ENCODE data around the gene RGS19.

RGS19 gene

DNA sequence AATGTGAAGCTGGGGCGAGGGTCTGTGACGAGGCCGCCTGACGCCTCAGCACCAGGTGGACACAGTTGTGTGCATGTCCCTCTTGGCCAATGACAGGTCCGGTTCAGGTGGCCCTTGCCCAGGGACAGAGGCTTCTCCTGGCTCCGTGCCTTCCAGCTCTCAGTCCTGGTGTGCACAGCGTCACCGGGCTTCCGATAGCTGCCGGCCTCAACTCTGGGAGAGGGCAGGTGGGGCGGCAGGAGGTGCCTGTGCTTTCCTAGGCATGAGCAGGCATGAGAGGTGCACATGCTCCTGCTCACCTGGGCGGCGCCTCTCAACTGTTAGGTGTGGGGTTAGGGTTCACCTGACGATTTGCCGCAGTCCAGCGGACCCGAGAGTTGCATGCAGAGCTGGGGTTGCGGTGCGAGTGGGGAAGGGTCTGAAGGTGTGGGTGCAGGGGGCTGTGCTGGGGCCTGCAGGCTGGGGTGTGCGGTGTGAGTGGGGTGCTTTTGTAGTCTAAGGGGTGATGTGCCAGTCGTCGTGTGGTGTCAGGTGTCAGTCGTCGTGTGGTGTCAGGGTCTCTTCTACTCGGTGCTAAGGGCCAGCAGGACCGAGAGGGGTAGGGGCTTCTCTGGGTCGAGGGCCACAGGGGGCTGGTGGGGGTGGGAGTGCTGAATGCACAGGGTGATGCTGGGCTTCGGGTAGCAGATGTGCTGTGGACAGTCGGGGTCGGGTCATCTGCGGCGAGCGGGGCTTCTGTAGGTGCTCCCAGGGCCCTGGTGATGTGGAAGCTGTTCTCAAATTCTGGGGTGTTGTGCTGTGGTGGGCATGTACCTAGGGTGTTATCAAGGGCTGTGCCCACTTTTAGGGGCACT, 26.1 kb downstream of the RGS19 start:
- DNase-seq (ENCODE audit: low spot score): no peak
- in situ Hi-C loops (cut with MboI; ENCODE audit: low sequenced_read_pairs, unreplicated experiment): no loop called here
- TF ChIP-seq, protein P1, sequence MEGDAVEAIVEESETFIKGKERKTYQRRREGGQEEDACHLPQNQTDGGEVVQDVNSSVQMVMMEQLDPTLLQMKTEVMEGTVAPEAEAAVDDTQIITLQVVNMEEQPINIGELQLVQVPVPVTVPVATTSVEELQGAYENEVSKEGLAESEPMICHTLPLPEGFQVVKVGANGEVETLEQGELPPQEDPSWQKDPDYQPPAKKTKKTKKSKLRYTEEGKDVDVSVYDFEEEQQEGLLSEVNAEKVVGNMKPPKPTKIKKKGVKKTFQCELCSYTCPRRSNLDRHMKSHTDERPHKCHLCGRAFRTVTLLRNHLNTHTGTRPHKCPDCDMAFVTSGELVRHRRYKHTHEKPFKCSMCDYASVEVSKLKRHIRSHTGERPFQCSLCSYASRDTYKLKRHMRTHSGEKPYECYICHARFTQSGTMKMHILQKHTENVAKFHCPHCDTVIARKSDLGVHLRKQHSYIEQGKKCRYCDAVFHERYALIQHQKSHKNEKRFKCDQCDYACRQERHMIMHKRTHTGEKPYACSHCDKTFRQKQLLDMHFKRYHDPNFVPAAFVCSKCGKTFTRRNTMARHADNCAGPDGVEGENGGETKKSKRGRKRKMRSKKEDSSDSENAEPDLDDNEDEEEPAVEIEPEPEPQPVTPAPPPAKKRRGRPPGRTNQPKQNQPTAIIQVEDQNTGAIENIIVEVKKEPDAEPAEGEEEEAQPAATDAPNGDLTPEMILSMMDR (IDR thresholded peaks at IDR 0.05; ENCODE audit: borderline replicate concordance, control extremely low read depth, extremely low read depth, insufficient read depth, missing control alignments): no peak

DNA sequence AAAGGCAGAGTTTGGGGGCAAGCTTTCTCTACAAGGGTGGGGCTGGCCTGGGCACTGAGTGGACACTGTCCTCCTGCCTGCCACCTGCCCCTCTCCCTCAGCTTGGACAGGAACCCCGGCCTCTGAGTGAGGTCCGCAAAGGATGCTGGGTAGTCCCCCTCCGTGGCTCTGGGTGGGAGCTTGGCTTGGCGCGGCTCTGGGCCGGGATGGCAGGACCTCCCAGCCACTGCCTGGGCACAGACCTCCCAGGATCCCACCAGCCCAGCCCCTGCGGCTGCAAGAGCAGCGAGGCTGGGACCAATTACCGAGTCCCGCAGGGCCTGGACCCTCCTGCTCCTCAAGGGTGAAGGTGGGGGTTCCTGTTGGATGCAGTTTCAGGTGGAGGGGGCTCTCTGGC, 27.0 kb downstream of the RGS19 start:
- in situ Hi-C loops (cut with MboI; ENCODE audit: low sequenced_read_pairs, unreplicated experiment): no loop called here
- TF ChIP-seq, protein P1 (IDR thresholded peaks at IDR 0.05; ENCODE audit: borderline replicate concordance, control extremely low read depth, extremely low read depth, insufficient read depth, missing control alignments): no peak

DNA sequence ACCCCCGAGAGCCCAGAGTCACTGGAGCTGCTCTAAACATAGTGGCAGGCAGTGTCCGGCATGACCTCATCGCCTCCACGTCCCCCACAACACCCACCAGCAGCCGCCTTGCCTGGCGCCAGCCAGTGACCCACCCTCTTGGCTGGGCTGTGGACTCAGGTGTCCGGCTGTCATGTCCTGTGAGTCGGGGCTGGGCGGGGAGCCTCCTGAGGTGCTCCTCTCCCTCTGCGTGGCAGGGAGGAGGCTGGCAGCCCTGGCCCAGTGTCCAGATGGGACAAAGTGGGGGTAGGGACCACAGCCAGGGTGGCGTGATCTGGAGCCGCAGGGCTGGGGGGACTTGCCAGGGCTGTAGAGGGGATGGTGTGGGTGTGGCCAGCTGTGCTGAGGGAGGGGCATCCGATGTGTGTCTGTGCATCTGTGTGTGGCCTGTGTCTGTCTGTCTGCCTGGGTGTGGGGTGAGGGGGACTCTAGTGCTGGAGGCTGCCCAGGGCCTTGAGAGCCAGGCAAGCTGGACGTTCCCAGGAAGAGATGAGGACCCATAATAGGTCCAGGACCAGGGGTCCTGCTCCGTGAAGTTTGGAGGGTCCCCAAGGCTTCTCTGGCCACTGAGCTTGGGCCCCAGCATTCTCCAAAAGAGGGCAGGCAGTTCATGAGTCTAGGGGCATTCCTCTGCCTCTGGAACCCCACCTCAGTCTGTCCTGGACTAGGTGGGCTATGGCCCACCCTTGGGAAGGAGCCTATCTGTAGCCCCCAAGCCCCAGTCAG, 27.6 kb downstream of the RGS19 start:
- TF ChIP-seq, protein P1 (IDR thresholded peaks at IDR 0.05; ENCODE audit: borderline replicate concordance, control extremely low read depth, extremely low read depth, insufficient read depth, missing control alignments): no peak
- in situ Hi-C loops (cut with MboI; ENCODE audit: low sequenced_read_pairs, unreplicated experiment): no loop called here
- no peak for DNase-seq (ENCODE audit: low spot score)

More for the DNA sequence above, 27.0 kb downstream of the RGS19 start:
- DNase-seq (ENCODE audit: low spot score): no peak

DNA sequence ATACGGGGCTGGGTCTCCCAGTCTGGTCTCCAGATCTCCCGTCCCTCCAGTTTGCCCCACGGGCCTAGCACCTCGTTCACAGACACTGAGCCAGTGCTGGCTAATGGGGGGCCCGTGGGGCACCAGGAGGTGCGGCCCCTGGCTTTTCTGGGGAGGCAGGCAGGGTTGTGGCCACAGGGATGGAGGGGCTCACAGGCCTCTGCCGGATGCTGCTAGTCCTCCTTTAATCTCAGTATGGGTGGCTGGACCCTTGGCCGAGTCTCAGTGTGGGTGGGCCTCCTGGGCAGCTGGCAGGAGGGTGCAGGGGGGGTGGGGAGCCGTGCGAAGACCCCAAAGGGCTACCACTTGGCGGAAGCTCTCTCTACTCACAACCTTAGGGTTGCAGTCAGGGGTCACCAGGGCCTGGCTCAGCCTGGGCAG, 28.3 kb downstream of the RGS19 start:
- DNase-seq (ENCODE audit: low spot score): no peak
- TF ChIP-seq, protein P1 (IDR thresholded peaks at IDR 0.05; ENCODE audit: borderline replicate concordance, control extremely low read depth, extremely low read depth, insufficient read depth, missing control alignments): no peak
- in situ Hi-C loops (cut with MboI; ENCODE audit: low sequenced_read_pairs, unreplicated experiment): no loop called here

DNA sequence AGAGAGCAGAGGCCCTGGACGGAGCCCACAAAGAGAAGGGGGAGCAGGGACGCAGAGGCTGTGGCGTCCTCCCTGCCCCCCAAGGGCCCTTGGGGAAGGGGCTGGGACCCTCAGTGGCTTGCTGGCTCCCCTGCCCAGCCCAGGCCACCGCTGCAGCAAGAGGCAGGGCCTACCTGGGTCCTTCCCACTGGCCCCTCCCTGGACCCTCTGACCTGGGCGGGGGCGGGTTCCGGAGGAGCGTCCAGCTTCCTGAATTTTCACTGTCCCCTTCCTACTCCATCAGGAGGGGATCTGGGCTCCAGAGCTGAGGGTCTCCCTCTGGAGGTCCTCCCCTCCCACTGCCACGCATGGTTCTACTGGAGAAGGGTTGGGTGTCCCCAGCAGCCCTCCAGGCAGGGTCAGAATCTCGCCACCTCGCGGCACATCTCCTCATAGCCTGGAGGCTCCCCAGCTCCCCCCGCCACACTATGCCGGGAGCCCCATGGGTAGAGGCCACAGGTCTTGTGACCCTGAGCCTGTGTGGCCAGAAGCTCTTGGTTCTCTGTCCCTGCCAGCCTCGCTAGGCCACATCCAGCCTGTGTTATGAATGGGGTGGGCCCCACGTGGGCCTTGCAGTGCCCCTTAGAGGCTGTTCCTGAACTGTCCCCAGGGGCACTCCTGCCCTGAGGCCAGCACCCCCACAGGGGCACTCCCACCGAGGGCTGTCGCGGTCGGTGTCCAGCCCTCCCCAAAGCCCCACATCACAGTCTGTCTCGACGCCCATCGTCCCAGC, 28.9 kb downstream of the RGS19 start:
- in situ Hi-C loops (cut with MboI; ENCODE audit: low sequenced_read_pairs, unreplicated experiment): no loop called here
- no peak for DNase-seq (ENCODE audit: low spot score)
- TF ChIP-seq, protein P1 (IDR thresholded peaks at IDR 0.05; ENCODE audit: borderline replicate concordance, control extremely low read depth, extremely low read depth, insufficient read depth, missing control alignments): no peak

DNA sequence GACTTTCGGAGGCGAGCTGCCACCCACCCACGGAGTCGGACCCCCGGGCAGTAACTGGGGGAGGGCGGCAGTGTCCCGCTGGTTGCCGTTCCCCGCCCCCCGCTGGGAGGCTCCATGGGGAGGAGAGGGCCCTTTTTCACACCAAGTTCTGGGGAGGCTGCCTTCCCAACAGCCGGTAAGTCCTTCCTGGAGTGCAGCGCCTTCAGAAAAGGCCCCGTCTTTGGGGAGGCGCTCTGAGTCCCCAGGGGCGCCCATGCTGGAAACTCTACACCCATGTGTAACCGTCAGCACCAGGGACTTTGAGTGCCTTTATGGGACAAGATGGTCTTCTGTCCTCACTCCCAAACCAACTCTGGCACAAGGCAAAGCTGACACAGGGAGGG, 29.4 kb downstream of the RGS19 start:
- in situ Hi-C loops (cut with MboI; ENCODE audit: low sequenced_read_pairs, unreplicated experiment): no loop called here
- no peak for DNase-seq (ENCODE audit: low spot score)
- TF ChIP-seq, protein P1 (IDR thresholded peaks at IDR 0.05; ENCODE audit: borderline replicate concordance, control extremely low read depth, extremely low read depth, insufficient read depth, missing control alignments): no peak
